Heart left ventricle (tissue), 16 donors: ENCODE results near the gene ISOC2. TPM values are rescaled to one million over a fixed set of nuclear protein-coding genes. Genes with fewer than 3 reads are reported as not detected.

ENCODE experiments used
- ATAC-seq, 4 donors: fragments of 200-7000 bp; cut with Tn5 transposase; one replicate each; pipeline ENCODE4 v1.9.1; 2020 to 2022; ENCODE audit warnings: moderate library complexity in 4 of 4, mild to moderate bottlenecking in 3 of 4, moderate number of reproducible peaks in 1 of 4
- DNase-seq, 5 donors: peaks; one replicate each; pipeline ENCODE4 v3.0.0-alpha.2; 2020
- H3K27ac ChIP-seq, 12 donors: fragments of 200-600 bp; sonication (generic) in 4 of 12; one replicate each; pipeline versions ENCODE4 v1.5.0 to v1.8.0; 2016 to 2022; ENCODE audit warnings: mild to moderate bottlenecking in 2 of 12
- H3K27me3 ChIP-seq, 9 donors: fragments of 200-600 bp; sonication (generic) in 2 of 9; one replicate each; pipeline versions ENCODE4 v1.5.1 to v1.8.0; 2016 to 2022; ENCODE audit warnings: mild to moderate bottlenecking in 3 of 9
- H3K36me3 ChIP-seq, 9 donors: fragments of 200-600 bp; sonication (generic) in 2 of 9; one replicate each; pipeline versions ENCODE4 v1.5.0 to v1.8.0; 2018 to 2022; ENCODE audit warnings: mild to moderate bottlenecking in 2 of 9
- H3K4me1 ChIP-seq, 12 donors: fragments of 200-600 bp; sonication (generic) in 4 of 12; one replicate each; pipeline versions ENCODE4 v1.5.0 to v1.8.0; 2016 to 2022; ENCODE audit warnings: mild to moderate bottlenecking in 3 of 12
- H3K4me3 ChIP-seq, 12 donors: fragments of 200-600 bp; sonication (generic) in 4 of 12; one replicate each; pipeline versions ENCODE4 v1.5.0 to v1.8.0; 2017 to 2022; ENCODE audit warnings: mild to moderate bottlenecking in 9 of 12, moderate library complexity in 4 of 12
- H3K9me3 ChIP-seq, 12 donors: fragments of 200-600 bp; sonication (generic) in 4 of 12; one replicate each; pipeline versions ENCODE4 v1.5.0 to v1.8.0; 2016 to 2022; ENCODE audit warnings: mild to moderate bottlenecking in 1 of 12
- POLR2A ChIP-seq, 2 donors: fragments of 450-650 bp; IDR thresholded peaks; one replicate each; pipeline ENCODE4 v1.6.1; 2017; ENCODE audit warnings: antibody characterized with exemption in 2 of 2, mild to moderate bottlenecking in 2 of 2, moderate library complexity in 2 of 2
- WGBS, 4 donors: extraction: QIAGEN DNeasy Blood & Tissue Kit in 2 of 4; methylation state at CpG; one replicate each; pipeline versions ENCODE4 v1.1.5 to v1.1.7; 2013 to 2018; 5-methylcytosine and 5-hydroxymethylcytosine counted together
- intact Hi-C, 10 donors: fragments of 100-400 bp; cut with DNase I; formaldehyde crosslinking; loops; one replicate each; pipeline versions ENCODE4 v1.11.1 to v1.14.2; 2022
- polyA plus RNA-seq, 2 donors: library from polyadenylated mRNA; stranded (reverse); fragments of 200-250 nt; gene quantifications; one replicate each; pipeline ENCODE4 v1.2.3, GENCODE V29; 2013
- total RNA-seq, 9 donors: library from RNA; depleted of rRNA in 2 of 9; stranded (reverse); fragments of >200 nt in 2 of 9; fragmentation: NEBNext Ultra II Directional in 3 of 9; extraction: Animal tissue kit (Norgen Biotek cat#: 25700) in 3 of 9; gene quantifications; one replicate each; pipeline versions ENCODE4 v1.1.0 to v1.2.4, GENCODE V29; 2016 to 2023
- TF ChIP-seq, protein P1 (sequence below), 12 donors: fragments of 200-600 bp; sonication (generic) in 4 of 12; IDR thresholded peaks; one replicate each; pipeline versions ENCODE4 v1.5.0 to v1.8.0; 2018 to 2022; ENCODE audit warnings: antibody characterized with exemption in 12 of 12, mild to moderate bottlenecking in 5 of 12
- donor health status: ischemic (EF 13 %, LVEDD 7.1; RV severe dilation, severe dysfunction).
- donor health status: healthy with polysubstance abuse.
- donor health status: DM: no; HTN: yes; CAD: no.
- donor health status: DM: no; HTN: no; CAD: no.
- donor health status: ischemic (EF 25% LVEDD 6.9; RV normal size, moderate dysfunction).
- donor health status: ischemic (EF 25% LVEDD 5.7; RV mildly dilated, moderate dysfunction).
- donor health status: healthy.
- donor health status: DM: yes; HTN: yes; CAD: no.
- donor health status: ischemic (EF 35%, LVEDD 5.7; RV mildly dilated, moderate dysfunction).
- donor health status: nonischemic (EF 11% LVEDD 7.7; RV severe dilation, severe dysfunction).
- donor health status: DM: yes; HTN: yes; CAD: no.
- donor health status: PGD.
- donor health status: ischemic (EF 29% LVEDD 5.4; RV normal size, mild dysfunction).
- donor health status: nonischemic (EF 23%, LVEDD 6.1; RV moderate dilation, normal function).

Gene ISOC2
- total and polyA plus RNA-seq, 11 donors: 36.9 to 102 (median 51.1) TPM

DNA sequence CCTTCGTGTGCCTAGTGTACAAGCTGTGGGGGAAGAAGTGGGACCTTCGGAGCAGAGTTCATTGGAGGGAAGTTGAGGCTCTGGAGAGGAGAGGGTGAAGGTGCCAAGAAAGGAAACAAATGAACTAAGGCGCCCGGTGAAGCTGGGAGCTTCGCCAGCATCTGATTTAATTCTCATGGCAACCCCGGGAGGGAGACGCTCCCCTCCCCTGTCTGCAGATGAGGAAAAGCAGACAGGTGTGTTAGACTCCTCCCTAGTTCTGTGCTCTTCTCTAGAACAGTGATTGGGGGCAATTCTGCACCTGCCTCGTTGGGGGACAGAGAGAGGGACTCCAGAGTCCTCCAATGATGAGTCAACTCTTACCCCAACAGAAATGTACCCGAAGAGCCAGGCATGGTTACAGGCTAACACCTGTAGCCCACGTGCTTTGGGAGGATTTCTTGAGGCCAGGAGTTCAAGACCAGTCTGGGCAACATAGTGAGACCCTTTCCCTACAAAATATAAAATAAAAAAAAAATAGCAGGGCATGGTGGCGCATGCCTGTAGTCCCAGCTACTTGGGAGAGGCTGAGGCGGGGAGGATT, 31.0 kb upstream of the ISOC2 start:
- 48 to 56% (median 52%) methylated on average over 12 of the region's 12 CpGs for WGBS, 4 donors
- peaks cover 0 to 11% (median 0%) of the 10 kb centered on the region in 9 donors for H3K27me3 ChIP-seq
- no peak overlapping the region for H3K4me3 ChIP-seq
- peak overlapping the region in 7 of 12 donors; percentile 85 to 99 (median 93) for H3K27ac ChIP-seq
- DNase-seq: peak in 2 of 5 donors; percentile 12 to 17
- peaks cover 0 to 14% (median 0%) of the 10 kb centered on the region in 9 donors for H3K36me3 ChIP-seq
- no peaks in the 10 kb centered on the region for H3K9me3 ChIP-seq
- ATAC-seq: no peak
- peaks cover 0 to 36% (median 21%) of the 10 kb centered on the region in 12 donors for H3K4me1 ChIP-seq
- intact Hi-C loops: no loop called here
- TF ChIP-seq, protein P1, sequence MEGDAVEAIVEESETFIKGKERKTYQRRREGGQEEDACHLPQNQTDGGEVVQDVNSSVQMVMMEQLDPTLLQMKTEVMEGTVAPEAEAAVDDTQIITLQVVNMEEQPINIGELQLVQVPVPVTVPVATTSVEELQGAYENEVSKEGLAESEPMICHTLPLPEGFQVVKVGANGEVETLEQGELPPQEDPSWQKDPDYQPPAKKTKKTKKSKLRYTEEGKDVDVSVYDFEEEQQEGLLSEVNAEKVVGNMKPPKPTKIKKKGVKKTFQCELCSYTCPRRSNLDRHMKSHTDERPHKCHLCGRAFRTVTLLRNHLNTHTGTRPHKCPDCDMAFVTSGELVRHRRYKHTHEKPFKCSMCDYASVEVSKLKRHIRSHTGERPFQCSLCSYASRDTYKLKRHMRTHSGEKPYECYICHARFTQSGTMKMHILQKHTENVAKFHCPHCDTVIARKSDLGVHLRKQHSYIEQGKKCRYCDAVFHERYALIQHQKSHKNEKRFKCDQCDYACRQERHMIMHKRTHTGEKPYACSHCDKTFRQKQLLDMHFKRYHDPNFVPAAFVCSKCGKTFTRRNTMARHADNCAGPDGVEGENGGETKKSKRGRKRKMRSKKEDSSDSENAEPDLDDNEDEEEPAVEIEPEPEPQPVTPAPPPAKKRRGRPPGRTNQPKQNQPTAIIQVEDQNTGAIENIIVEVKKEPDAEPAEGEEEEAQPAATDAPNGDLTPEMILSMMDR (IDR thresholded peaks at IDR 0.05): no peak
- TF ChIP-seq POLR2A (IDR thresholded peaks at IDR 0.05): no peak

- Histone ChIP-seq H3K9me3 (no peaks in the 10 kb centered on the region), H3K27ac (peak overlapping the region in 4 of 12 donors; percentile 19 to 99 (median 64)), H3K27me3 (peaks cover 0 to 11% (median 0%) of the 10 kb centered on the region in 9 donors), H3K36me3 (peaks cover 0 to 7% (median 0%) of the 10 kb centered on the region in 9 donors), H3K4me3 (no peak overlapping the region), H3K4me1 (peaks cover 0 to 43% (median 26%) of the 10 kb centered on the region in 12 donors)
- intact Hi-C loops: no loop called here
- ATAC-seq (no peak), DNase-seq (peak in 2 of 5 donors; percentile 18 to 20)
- TF ChIP-seq POLR2A (IDR thresholded peaks at IDR 0.05): no peak
- TF ChIP-seq, protein P1 (IDR thresholded peaks at IDR 0.05): no peak
- WGBS, 4 donors: 75 to 80% (median 77%) methylated on average over 23 to 24 of the region's 24 CpGs
Measured at GRCh38 chr19:55491546-55492360, 30.3 kb upstream of the ISOC2 start.

DNA sequence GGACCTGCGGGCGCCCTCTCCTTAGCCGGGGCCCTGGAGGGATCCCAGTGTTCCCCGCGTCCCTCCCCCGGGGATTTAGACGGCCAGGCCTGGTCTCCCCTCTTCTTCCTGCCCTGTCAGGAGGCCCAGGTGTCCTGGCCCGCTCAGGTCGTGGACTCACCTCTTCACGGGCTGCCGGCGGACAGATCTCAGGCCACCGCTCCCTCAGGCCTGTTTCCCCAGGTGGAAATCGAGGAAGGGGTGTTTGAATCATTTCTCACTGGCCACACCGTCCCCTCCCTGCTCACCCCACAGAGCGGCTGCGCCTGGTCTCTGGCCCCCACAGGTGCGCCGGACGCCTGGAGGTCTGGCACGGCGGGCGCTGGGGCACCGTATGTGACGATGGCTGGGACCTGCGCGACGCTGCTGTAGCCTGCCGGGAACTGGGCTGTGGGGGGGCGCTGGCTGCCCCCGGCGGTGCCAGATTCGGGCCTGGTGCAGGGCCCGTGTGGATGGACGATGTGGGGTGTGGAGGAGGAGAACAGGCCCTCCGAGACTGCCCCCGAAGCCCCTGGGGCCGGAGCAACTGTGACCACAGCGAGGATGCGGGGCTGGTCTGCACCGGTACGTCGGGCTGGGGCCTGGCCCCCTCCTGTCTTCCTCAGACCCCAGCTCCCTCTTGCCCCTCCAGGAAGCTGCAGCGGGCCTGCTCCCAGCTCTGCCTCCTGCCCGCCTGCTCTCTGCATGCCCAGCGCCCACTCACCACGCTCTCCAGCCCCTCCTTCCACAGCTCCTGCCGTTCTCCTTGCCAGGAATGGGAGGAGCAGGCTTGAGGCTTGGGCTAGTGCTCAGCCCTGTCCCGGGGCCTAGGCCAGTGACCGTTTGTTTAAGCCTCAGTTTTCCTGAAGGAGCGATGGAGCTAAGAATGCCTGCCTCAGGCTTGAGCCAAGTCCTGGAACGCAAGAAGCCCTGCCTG, 29.3 kb upstream of the ISOC2 start:
- intact Hi-C loops: no loop called here
- Histone ChIP-seq H3K36me3 (no peaks in the 10 kb centered on the region), H3K9me3 (no peaks in the 10 kb centered on the region), H3K4me1 (peaks cover 0 to 53% (median 36%) of the 10 kb centered on the region in 12 donors), H3K27me3 (peaks cover 0 to 11% (median 0%) of the 10 kb centered on the region in 9 donors), H3K27ac (peak overlapping the region in 4 of 12 donors; percentile 19 to 98 (median 26)), H3K4me3 (no peak overlapping the region)
- DNase-seq (peak in 1 of 5 donors; percentile 32), ATAC-seq (no peak)
- TF ChIP-seq POLR2A (IDR thresholded peaks at IDR 0.05): no peak
- TF ChIP-seq, protein P1 (IDR thresholded peaks at IDR 0.05): no peak
- WGBS, 4 donors: 81 to 84% (median 83%) methylated on average over 30 to 52 of the region's 52 CpGs
